Measurements from ENCODE around the gene NT5C1B.
A peak's percentile ranks its signal among the peaks of the same experiment; 100 is the strongest.

Gene NT5C1B

GRCh38 chr2:18578033-18578432, 11.3 kb downstream of the NT5C1B start:
- no peak for TF ChIP-seq YY1 (IDR thresholded peaks at IDR 0.05; ENCODE audit: low read depth)

- TF ChIP-seq RAD21 (IDR thresholded peaks at IDR 0.05; ENCODE audit: low read depth) (no peak), TAF1 (IDR thresholded peaks at IDR 0.05; ENCODE audit: low read depth) (no peak), CREB1 (IDR thresholded peaks at IDR 0.05; ENCODE audit: low read depth) (no peak), TCF12 (IDR thresholded peaks at IDR 0.05; ENCODE audit: low read depth) (no peak), NFIC (IDR thresholded peaks at IDR 0.05) (no peak)
Observed at GRCh38 chr2:18566145-18566769, 23.1 kb downstream of the NT5C1B start.

DNA sequence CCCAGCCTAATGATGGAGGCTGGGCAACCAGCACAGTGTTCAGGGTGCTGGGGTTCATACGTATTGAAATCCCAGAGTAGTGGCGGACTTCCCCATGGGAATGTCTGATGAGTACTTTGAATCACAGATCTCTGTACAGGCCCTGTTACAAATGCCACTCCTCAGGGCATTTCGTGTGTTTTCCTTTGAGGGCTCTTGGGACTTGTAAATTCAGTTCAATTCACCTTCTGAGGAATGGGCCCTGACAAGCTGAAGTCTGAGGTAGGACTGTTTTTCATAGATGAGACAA, 28.6 kb downstream of the NT5C1B start:
- no peak for TF ChIP-seq EP300 (IDR thresholded peaks at IDR 0.05; ENCODE audit: borderline replicate concordance)
- no peak for TF ChIP-seq ZBTB7A (IDR thresholded peaks at IDR 0.05; ENCODE audit: low read depth)
- TF ChIP-seq TAF1 (IDR thresholded peaks at IDR 0.05; ENCODE audit: low read depth): 0 out of 2 replicates have a peak, but pooled peaks have one; percentile 4

GRCh38 chr2:18560031-18560796, 29.2 kb downstream of the NT5C1B start, which contains the start of gene RDH14:
TSS of gene RDH14 (minus strand) at chr2:18560653. CDS start at chr2:18560572, 81 bp downstream.
- TF ChIP-seq, protein P1, sequence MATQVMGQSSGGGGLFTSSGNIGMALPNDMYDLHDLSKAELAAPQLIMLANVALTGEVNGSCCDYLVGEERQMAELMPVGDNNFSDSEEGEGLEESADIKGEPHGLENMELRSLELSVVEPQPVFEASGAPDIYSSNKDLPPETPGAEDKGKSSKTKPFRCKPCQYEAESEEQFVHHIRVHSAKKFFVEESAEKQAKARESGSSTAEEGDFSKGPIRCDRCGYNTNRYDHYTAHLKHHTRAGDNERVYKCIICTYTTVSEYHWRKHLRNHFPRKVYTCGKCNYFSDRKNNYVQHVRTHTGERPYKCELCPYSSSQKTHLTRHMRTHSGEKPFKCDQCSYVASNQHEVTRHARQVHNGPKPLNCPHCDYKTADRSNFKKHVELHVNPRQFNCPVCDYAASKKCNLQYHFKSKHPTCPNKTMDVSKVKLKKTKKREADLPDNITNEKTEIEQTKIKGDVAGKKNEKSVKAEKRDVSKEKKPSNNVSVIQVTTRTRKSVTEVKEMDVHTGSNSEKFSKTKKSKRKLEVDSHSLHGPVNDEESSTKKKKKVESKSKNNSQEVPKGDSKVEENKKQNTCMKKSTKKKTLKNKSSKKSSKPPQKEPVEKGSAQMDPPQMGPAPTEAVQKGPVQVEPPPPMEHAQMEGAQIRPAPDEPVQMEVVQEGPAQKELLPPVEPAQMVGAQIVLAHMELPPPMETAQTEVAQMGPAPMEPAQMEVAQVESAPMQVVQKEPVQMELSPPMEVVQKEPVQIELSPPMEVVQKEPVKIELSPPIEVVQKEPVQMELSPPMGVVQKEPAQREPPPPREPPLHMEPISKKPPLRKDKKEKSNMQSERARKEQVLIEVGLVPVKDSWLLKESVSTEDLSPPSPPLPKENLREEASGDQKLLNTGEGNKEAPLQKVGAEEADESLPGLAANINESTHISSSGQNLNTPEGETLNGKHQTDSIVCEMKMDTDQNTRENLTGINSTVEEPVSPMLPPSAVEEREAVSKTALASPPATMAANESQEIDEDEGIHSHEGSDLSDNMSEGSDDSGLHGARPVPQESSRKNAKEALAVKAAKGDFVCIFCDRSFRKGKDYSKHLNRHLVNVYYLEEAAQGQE (IDR thresholded peaks at IDR 0.05; ENCODE audit: low read depth): no peak
- peak; percentile 46 for TF ChIP-seq MAX (IDR thresholded peaks at IDR 0.05)
- peak; percentile 42; the same call in 1 of the 2 replicates for TF ChIP-seq TCF12 (IDR thresholded peaks at IDR 0.05; ENCODE audit: low read depth)
- no peak for TF ChIP-seq RAD21 (IDR thresholded peaks at IDR 0.05; ENCODE audit: low read depth)
- no peak for TF ChIP-seq EP300 (IDR thresholded peaks at IDR 0.05; ENCODE audit: borderline replicate concordance)
- TF ChIP-seq CREB1 (IDR thresholded peaks at IDR 0.05; ENCODE audit: low read depth): peak; percentile 67
- 0 out of 2 replicates have a peak, but pooled peaks have one; percentile 4 for TF ChIP-seq NFIC (IDR thresholded peaks at IDR 0.05)
- peak; percentile 80; the same call in 1 of the 2 replicates for TF ChIP-seq YY1 (IDR thresholded peaks at IDR 0.05; ENCODE audit: low read depth)
- no peak for TF ChIP-seq EGR1 (IDR thresholded peaks at IDR 0.05)
- TF ChIP-seq TAF1 (IDR thresholded peaks at IDR 0.05; ENCODE audit: low read depth): peak; percentile 71
- peak; percentile 79 for TF ChIP-seq ZBTB7A (IDR thresholded peaks at IDR 0.05; ENCODE audit: low read depth)

DNA sequence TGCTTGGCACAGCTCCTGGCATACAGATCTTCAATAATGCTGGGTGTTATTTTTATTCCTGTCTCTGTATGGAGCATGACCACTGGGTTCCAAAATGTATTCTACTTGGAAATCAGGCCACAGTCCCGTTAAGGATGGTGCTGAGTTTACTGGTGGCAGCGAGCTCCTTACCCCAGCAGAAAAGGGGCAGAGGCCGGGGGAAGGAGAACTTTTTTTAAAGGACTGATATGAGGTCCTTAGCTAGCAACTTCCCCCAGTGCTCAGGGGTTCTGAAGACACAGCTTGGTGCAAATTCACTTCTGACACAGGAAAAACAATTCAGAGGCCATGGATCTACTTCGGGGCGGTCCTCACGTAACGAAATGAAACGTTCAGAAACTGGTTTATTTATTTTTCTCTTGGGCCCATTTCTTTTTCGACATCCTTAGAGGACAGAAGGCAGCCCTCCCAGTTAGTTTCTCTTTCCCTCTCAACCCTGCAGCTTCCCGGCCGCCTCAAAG, 29.8 kb downstream of the NT5C1B start:
- no peak for TF ChIP-seq TCF12 (IDR thresholded peaks at IDR 0.05; ENCODE audit: low read depth)
- TF ChIP-seq EP300 (IDR thresholded peaks at IDR 0.05; ENCODE audit: borderline replicate concordance): no peak
- TF ChIP-seq CREB1 (IDR thresholded peaks at IDR 0.05; ENCODE audit: low read depth): no peak
- TF ChIP-seq TAF1 (IDR thresholded peaks at IDR 0.05; ENCODE audit: low read depth): no peak
- TF ChIP-seq TEAD4 (IDR thresholded peaks at IDR 0.05): no peak
- TF ChIP-seq, protein P1 (IDR thresholded peaks at IDR 0.05; ENCODE audit: low read depth): no peak
- TF ChIP-seq RAD21 (IDR thresholded peaks at IDR 0.05; ENCODE audit: low read depth): no peak
- TF ChIP-seq NFIC (IDR thresholded peaks at IDR 0.05): no peak
- no peak for TF ChIP-seq CEBPB (IDR thresholded peaks at IDR 0.05)
- TF ChIP-seq EGR1 (IDR thresholded peaks at IDR 0.05): no peak
- TF ChIP-seq ZBTB7A (IDR thresholded peaks at IDR 0.05; ENCODE audit: low read depth): no peak
- TF ChIP-seq, protein P2, sequence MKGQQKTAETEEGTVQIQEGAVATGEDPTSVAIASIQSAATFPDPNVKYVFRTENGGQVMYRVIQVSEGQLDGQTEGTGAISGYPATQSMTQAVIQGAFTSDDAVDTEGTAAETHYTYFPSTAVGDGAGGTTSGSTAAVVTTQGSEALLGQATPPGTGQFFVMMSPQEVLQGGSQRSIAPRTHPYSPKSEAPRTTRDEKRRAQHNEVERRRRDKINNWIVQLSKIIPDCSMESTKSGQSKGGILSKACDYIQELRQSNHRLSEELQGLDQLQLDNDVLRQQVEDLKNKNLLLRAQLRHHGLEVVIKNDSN (IDR thresholded peaks at IDR 0.05): no peak
- no peak for TF ChIP-seq FOXM1 (IDR thresholded peaks at IDR 0.05; ENCODE audit: borderline replicate concordance, low read depth)
- no peak for TF ChIP-seq YY1 (IDR thresholded peaks at IDR 0.05; ENCODE audit: low read depth)
- TF ChIP-seq MAX (IDR thresholded peaks at IDR 0.05): no peak

DNA sequence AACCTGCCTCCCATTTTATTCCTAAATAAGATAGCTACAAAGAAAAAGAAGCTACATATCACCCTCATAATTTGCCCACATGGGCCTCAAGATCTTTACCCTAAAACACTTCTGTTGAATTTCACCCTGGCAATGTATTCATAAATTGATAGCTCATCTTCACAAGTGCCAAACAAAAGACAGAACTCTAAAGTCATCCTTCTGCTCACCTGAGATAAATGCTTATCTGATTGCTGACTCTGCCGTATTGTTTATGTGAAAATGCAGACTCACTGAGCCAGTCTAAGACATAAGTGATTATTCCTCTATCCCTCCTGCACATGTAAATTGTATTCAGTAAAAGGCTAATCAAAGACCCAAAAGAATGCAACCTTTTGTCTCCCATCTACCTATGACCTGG, 30.9 kb downstream of the NT5C1B start:
- TF ChIP-seq TAF1 (IDR thresholded peaks at IDR 0.05; ENCODE audit: low read depth) (no peak), TEAD4 (IDR thresholded peaks at IDR 0.05) (no peak), ZBTB7A (IDR thresholded peaks at IDR 0.05; ENCODE audit: low read depth) (no peak), YY1 (IDR thresholded peaks at IDR 0.05; ENCODE audit: low read depth) (no peak)
- TF ChIP-seq, protein P2 (IDR thresholded peaks at IDR 0.05): no peak
